ENCODE data around the gene IL1RAP.
"Not testable (repeated sequence)": the region's sequence is repeated elsewhere in the genome, so short reads cannot be mapped to it uniquely, and the experiment has no call there.

Gene IL1RAP

GRCh38 chr3:190626951-190627620, 113.2 kb downstream of the IL1RAP start:
- DNase-seq (ENCODE audit: low read depth, low spot score): no peak
- H3K4me3 ChIP-seq (ENCODE audit: low read length): no peak overlapping the region

GRCh38 chr3:190629088-190629487, 115.2 kb downstream of the IL1RAP start:
- no peak for DNase-seq (ENCODE audit: low read depth, low spot score)
- no peak overlapping the region for H3K4me3 ChIP-seq (ENCODE audit: low read length)

GRCh38 chr3:190631295-190631694, 117.4 kb downstream of the IL1RAP start:
- no peak overlapping the region for H3K4me3 ChIP-seq (ENCODE audit: low read length)
- DNase-seq (ENCODE audit: low read depth, low spot score): no peak

- DNase-seq (ENCODE audit: low read depth, low spot score): no peak
- H3K4me3 ChIP-seq (ENCODE audit: low read length): no peak overlapping the region
Measured at GRCh38 chr3:190641564-190641963, 127.7 kb downstream of the IL1RAP start.

- no peak for DNase-seq (ENCODE audit: low read depth, low spot score)
- no peak overlapping the region for H3K4me3 ChIP-seq (ENCODE audit: low read length)
Measured at GRCh38 chr3:190642016-190642415, 128.1 kb downstream of the IL1RAP start.

- H3K4me3 ChIP-seq (ENCODE audit: low read length): no peak overlapping the region
- DNase-seq (ENCODE audit: low read depth, low spot score): no peak
Measured at GRCh38 chr3:190644035-190644434, 130.2 kb downstream of the IL1RAP start.

- H3K4me3 ChIP-seq (ENCODE audit: low read length): no peak overlapping the region
- no peak for DNase-seq (ENCODE audit: low read depth, low spot score)
Measured at GRCh38 chr3:190644766-190645165, 130.9 kb downstream of the IL1RAP start.

- no peak for DNase-seq (ENCODE audit: low read depth, low spot score)
- no peak overlapping the region for H3K4me3 ChIP-seq (ENCODE audit: low read length)
Measured at GRCh38 chr3:190645932-190646460, 132.1 kb downstream of the IL1RAP start.

- H3K4me3 ChIP-seq (ENCODE audit: low read length): no peak overlapping the region
Measured at GRCh38 chr3:190646996-190647395, 133.1 kb downstream of the IL1RAP start.

GRCh38 chr3:190655933-190656332, 142.0 kb downstream of the IL1RAP start:
- DNase-seq (ENCODE audit: low read depth, low spot score): no peak
- no peak overlapping the region for H3K4me3 ChIP-seq (ENCODE audit: low read length)

More at GRCh38 chr3:190646996-190647395, 133.1 kb downstream of the IL1RAP start:
- no peak for DNase-seq (ENCODE audit: low read depth, low spot score)

- no peak for DNase-seq (ENCODE audit: low read depth, low spot score)
- no peak overlapping the region for H3K4me3 ChIP-seq (ENCODE audit: low read length)
Measured at GRCh38 chr3:190658106-190658505, 144.2 kb downstream of the IL1RAP start.

GRCh38 chr3:190666821-190667220, 152.9 kb downstream of the IL1RAP start:
- DNase-seq (ENCODE audit: low read depth, low spot score): no peak
- no peak overlapping the region for H3K4me3 ChIP-seq (ENCODE audit: low read length)

GRCh38 chr3:190671658-190672057, 157.8 kb downstream of the IL1RAP start:
- no peak overlapping the region for H3K4me3 ChIP-seq (ENCODE audit: low read length)
- no peak for DNase-seq (ENCODE audit: low read depth, low spot score)

- DNase-seq (ENCODE audit: low read depth, low spot score): no peak
Measured at GRCh38 chr3:190673148-190673547, 159.3 kb downstream of the IL1RAP start.

GRCh38 chr3:190676481-190676880, 162.6 kb downstream of the IL1RAP start:
- DNase-seq (ENCODE audit: low read depth, low spot score): no peak
- H3K4me3 ChIP-seq (ENCODE audit: low read length): no peak overlapping the region

More at GRCh38 chr3:190673148-190673547, 159.3 kb downstream of the IL1RAP start:
- no peak overlapping the region for H3K4me3 ChIP-seq (ENCODE audit: low read length)

GRCh38 chr3:190677001-190677400, 163.1 kb downstream of the IL1RAP start:
- no peak for DNase-seq (ENCODE audit: low read depth, low spot score)
- H3K4me3 ChIP-seq (ENCODE audit: low read length): no peak overlapping the region

- not testable (repeated sequence) for DNase-seq (ENCODE audit: low read depth, low spot score); H3K4me3 ChIP-seq (ENCODE audit: low read length)
Measured at GRCh38 chr3:190677868-190678267, 164.0 kb downstream of the IL1RAP start.

GRCh38 chr3:190680691-190681090, 166.8 kb downstream of the IL1RAP start:
- no peak for DNase-seq (ENCODE audit: low read depth, low spot score)
- no peak overlapping the region for H3K4me3 ChIP-seq (ENCODE audit: low read length)

- no peak for DNase-seq (ENCODE audit: low read depth, low spot score)
- no peak overlapping the region for H3K4me3 ChIP-seq (ENCODE audit: low read length)
Measured at GRCh38 chr3:190684776-190685175, 170.9 kb downstream of the IL1RAP start.

GRCh38 chr3:190686011-190686410, 172.1 kb downstream of the IL1RAP start:
- H3K4me3 ChIP-seq (ENCODE audit: low read length): no peak overlapping the region
- DNase-seq (ENCODE audit: low read depth, low spot score): no peak

GRCh38 chr3:190690246-190690645, 176.4 kb downstream of the IL1RAP start:
- no peak for DNase-seq (ENCODE audit: low read depth, low spot score)
- no peak overlapping the region for H3K4me3 ChIP-seq (ENCODE audit: low read length)

Measured in Jurkat, Clone E6-1 (cell line).